Measurements from ENCODE around the gene ZFAND2A.
"Not testable (repeated sequence)": the region's sequence is repeated elsewhere in the genome, so short reads cannot be mapped to it uniquely, and the experiment has no call there.

ZFAND2A gene

DNA sequence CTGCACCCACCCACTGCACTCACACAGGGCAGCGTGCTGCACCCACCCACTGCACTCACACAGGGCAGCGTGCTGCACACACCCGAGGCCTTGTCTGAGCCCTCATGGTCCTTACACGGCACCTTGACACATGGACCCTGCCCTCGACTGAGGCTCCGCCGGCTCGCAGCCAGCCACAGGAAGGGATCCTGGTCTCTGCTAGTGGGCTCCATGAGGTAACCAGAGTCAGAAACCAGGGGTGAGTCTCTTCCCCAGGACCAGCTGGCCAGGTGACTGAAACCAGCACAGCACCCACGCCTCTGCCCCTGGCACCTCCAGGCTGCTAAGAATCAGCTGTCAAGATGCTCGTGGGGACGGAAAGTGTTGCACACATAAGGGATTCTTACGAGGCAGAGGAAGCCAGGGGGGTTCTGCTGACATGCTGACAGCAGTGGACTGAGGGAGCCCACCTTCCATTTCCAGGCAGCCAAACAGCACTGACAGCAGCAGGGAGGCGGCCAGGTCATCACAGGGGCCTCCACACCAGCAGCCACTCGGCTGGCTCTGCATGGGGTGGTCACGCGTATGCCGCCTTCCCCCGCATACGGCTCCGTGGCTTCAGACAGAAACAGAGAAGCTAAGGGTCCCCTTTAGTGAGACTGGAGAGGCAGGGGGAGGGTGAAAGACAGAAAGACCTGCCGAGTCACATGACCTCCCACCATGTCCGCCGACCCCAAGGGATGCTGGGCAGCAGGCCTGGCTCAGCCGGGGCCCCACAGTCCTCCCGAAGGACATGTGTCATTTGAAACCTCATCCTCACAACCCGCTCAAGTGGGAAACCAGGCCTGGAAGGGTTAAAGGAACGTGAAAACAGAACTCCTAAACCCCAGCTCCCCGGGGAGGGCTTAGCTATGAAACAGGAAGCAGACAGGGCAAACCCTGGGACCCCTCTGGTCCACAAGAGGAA is 37.8 kb downstream of the ZFAND2A start:
- no peak for DNase-seq

DNA sequence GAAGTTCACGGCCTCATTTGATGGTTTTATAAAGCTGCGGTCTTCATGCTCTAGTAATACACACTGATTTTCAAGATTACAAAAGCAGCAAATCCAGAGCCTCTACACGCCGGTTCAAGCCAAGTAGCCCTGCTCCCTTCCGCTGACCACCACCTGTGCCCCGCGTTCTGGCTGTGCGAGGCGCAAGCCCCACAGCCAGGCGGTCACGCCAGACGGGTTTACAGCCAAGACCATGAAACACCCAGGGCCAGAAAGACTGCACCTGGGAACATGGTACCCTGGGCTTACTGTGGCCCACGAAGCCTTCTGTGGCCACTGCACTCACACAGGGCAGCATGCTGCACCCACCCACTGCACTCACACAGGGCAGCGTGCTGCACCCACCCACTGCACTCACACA is 38.5 kb downstream of the ZFAND2A start:
- DNase-seq, result no peak

DNA sequence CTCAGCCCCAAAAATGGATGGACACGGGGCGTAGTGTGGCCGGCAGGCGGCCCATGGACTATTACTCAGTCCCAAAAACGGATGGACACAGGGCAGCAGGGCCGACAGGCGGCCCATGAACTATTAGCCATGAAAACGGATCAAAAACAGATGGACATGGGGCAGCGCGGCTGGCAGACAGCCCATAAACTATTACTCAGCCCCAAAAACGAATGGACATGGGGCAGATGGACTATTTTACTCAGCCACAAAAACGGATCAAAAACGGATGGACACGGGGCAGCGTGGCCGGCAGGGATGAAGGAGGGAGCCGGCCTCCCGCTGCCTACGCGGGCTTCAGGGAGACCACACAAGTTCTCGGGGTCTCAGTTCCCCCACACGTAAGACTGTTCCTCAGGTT is 39.2 kb downstream of the ZFAND2A start:
- no peak for DNase-seq

DNA sequence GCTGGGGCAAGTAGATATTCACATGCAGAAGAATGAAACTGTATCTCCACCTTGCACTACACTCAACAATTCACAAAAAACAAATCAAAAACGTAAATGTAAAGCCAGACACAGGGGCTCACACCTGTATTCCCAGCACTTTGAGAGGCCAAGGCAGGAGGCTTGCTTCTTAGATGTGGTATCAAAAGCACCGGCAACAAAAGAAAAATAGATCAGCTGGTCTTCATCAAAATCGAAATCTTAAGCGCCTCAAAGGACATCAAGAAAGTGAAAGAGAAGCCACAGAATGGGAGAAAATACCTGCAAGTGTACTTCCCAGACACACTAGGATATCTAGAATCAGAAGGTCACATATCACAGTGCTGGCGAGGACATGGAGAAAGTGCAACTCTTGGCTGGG is 40.8 kb downstream of the ZFAND2A start:
- DNase-seq, result no peak

DNA sequence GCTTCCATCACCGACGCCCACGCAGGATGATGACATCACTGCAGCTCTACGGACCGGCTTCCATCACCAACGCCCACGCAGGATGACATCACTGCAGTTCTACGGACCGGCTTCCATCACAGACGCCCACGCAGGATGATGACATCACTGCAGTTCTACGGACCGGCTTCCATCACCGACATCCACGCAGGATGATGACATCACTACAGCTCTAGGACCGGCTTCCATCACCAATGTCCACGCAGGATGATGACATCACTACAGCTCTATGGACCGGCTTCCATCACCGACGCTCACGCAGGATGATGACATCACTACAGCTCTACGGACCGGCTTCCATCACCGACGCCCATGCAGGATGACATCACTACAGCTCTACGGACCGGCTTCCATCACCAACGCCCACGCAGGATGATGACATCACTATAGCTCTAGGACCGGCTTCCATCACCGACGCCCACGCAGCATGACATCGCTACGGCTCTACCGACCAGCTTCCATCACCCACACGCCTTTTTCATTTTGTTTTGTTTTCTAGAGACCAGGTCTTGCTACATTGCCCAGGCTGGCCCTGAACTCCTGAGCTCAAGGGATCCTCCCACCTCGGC is 42.6 kb downstream of the ZFAND2A start:
- no peak for DNase-seq

DNA sequence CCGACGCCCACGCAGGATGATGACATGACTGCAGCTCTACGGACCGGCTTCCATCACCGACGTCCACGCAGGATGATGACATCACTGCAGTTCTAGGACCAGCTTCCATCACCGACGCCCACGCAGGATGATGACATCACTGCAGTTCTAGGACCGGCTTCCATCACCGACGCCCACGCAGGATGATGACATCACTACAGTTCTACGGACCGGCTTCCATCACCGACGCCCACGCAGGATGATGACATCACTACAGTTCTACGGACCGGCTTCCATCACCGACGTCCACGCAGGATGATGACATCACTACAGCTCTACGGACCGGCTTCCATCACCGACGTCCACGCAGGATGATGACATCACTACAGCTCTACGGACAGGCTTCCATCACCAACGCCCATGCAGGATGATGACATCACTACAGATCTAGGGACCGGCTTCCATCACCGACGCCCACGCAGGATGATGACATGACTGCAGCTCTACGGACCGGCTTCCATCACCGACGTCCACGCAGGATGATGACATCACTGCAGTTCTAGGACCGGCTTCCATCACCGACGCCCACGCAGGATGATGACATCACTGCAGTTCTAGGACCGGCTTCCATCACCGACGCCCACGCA is 43.5 kb downstream of the ZFAND2A start:
- DNase-seq, result not testable (repeated sequence)

DNA sequence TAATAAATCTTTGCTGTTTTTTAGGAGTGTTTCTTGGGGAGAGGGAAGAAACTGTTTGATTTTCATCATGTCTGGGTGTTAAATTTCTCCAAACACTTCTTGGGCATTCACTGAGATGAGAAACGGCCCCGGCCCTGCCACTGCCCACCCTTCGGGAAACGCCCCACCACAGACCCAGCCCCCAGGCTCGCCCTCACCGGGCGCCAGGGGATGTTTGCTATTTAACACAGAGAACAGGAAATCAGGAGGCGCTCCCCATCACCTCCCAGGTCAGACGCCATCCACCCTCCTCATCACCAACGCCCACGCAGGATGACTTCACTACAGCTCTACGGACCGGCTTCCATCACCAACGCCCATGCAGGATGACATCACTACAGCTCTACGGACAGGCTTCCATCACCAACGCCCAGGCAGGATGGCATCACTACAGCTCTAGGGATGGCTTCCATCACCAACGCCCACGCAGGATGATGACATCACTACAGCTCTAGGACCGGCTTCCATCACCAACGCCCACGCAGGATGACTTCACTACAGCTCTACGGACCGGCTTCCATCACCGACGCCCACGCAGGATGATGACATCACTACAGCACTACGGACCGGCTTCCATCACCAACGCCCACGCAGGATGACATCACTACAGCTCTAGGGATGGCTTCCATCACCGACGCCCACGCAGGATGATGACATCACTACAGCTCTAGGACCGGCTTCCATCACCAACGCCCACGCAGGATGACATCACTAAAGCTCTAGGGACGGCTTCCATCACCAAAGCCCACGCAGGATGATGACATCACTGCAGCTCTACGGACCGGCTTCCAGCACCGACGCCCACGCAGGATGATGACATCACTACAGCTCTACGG is 44.6 kb downstream of the ZFAND2A start:
- not testable (repeated sequence) for DNase-seq

DNA sequence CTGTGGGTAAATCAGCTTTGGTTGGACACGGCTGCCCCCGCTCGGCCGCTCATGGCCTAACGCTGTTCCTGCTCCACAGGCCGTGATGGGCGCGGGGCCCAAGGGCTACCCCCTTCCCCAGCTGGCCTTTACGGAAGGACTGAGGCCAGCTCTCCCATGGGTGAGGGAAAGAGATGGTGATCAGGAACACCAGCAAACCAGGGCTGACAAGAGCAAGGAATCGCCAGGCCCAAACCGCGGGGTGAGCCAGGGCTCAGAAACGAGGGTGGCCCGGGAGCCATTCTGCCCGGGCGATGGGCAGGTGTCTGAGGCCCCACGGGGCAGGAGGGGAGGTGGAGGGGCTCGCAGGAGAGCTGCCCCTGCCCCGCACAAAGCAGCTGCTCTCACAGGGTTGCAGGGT is 45.5 kb downstream of the ZFAND2A start:
- DNase-seq, result no peak

DNA sequence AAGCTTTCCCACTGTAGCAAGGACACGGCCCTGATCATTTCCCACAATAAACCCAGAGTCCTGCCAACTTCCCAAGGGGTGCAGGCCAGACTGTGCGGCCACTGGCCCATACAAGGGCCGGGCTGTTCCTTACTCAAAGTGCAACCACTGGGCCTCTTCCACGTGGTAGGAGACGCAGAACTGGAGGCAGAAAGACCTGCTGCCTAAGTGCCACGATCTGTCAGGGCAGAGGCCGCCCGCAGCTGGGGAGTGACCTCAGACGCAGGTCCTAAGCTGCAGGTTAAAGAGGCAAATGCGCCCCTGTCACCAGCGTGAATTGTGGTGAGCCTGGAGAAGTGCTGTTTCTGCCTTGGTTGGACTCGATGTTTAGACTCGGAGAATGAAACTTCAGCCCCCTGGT is 45.9 kb downstream of the ZFAND2A start:
- DNase-seq, result no peak

DNA sequence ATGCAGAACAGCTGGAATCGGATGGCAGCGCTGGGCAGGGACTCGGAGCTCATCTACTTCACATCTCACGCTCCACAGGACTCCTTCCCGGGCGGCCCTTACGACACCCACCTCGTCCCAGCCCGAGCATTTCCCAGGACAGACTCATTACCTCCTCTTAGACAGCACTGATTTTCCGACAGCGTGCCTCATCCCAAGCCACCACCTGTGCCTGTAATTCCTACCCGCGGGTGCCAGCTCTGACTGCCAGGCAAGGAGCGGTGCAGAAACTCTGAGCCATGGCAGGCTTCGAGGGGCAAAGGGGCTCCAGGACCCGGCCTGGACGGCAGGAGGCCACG is 46.5 kb downstream of the ZFAND2A start:
- DNase-seq, result no peak

DNA sequence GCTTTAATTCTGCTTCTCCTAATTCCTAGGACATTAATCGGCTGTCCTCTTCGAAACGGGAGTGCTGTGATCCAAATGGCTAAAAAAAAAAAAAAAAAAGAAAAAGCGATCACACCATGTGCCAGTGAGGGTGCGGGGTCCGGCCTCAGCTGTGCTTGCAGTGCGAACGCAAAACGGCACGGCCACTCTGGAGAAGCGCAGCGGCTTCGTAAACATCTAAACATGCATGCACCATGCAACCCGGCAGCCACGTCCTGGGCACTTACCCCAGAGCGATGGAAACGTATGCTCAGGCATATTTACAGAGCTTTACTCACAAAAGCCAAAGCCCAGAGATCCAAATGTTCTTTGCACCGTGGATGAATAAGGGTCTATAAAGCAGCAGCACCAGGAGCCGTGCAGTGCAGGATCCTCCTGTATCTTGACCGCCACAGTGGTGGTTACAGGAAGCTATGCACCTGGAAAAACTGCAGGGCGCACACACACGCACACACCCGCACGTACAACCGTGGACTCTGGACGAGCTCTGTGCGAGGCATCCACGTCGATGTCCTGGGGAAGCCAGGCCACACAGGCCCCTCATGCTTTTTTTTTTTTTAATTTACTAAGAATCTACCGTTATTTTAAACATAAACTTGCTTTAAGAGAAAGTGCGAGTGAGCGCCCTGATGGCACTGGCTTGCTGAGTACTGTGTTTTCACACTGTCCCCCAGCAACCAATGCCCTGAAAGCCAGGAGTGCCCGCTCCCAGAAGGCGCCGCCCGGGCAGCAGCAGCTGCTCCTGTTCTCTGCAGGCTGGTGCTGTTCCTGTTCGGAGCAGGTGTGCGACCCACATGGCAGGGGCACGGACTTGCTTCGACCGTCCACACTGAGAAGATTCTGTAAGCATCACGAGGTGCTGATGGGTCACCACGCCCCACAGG is 47.1 kb downstream of the ZFAND2A start:
- DNase-seq, result no peak

DNA sequence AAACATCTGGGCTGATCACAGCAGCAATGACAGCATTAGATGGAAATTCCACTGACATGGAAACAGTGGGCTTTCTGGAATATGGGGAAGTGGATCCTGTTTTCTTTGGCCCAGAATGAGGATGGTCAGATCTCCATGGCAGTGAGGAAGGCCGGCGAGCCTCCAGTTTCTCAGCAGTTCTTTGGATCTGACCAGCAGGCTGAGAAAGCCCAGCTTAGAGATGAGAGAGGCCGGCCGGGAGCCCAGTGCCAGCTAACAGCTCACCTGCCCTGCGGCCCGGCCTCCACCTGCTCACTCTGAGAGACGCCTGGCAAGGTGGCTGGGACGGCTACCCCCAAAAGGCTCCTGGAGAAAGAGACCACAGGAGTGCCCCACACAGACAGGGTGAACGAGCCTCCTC is 47.9 kb downstream of the ZFAND2A start:
- no peak for DNase-seq

DNA sequence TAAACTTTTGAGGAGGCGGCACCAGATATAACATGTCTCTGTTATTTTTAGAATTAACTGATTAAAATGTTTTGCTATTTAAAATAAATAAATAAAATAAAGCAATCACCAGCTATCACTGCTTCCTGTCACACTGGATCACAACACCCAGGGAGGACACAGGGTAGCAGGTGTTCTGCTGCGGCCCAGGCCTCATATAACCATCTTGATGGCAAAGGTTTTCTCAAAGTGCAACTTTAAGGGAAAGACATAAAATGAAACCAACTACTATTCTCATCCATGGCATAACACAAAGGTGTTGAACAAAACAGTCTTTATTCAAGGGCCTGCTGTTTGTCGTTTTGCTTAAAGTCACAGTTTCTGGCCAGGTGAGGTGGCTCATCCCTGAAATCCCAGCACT is 48.8 kb downstream of the ZFAND2A start:
- DNase-seq, result no peak

DNA sequence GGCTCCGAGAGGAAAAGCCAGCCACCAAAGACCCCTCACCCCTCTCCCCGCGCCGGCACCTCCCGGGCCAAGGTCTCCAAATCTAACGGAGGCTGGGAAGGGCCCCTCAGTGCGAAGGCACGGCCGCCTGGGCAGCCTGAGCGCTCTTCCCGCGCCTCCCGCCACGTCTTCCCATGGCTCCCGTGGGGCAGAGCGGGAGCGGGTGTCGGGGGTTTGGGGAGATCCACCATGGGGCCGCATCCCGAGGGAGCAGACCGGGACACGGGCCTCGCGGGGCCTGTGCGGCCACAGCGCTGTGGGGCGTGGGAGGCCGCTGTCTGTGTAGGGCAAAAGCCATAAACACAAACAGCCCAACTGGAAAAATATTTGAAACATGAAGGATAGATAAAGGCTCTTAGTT is 49.6 kb downstream of the ZFAND2A start:
- DNase-seq, result no peak

DNA sequence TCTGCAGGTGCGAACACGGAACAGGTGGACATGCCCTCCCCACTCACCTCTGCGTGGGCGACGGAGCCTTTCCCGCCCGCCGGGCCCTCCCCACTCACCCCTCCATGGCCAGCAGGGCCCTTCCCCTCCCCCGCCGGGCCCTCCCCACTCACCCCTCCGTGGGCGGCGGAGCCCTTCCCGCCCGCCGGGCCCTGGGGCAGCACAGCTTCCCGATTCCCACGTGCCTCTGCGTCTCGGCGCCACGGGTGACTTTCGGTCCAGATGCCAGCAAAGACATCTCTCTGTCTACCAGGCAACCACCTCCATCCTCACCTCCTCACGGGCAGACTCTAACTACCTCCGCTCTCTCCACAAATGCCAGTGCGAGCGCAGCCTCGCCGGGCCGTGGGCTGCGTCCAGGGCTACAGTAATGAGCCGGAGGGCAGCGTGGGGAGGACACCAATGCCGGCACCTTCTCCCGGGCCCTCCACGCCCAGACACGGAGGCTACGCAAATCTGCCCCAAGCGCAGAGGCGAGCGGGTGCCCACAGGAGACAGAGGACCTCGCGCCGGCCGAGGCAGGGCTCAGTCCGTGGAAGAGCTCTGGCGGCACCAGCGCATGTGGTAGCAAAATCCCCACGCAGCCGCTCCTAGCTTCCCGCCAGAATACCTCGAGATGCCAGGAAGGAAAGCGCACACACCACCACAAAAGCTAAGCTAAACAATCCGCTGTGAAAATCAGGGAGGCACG is 50.2 kb downstream of the ZFAND2A start:
- no peak for DNase-seq

DNA sequence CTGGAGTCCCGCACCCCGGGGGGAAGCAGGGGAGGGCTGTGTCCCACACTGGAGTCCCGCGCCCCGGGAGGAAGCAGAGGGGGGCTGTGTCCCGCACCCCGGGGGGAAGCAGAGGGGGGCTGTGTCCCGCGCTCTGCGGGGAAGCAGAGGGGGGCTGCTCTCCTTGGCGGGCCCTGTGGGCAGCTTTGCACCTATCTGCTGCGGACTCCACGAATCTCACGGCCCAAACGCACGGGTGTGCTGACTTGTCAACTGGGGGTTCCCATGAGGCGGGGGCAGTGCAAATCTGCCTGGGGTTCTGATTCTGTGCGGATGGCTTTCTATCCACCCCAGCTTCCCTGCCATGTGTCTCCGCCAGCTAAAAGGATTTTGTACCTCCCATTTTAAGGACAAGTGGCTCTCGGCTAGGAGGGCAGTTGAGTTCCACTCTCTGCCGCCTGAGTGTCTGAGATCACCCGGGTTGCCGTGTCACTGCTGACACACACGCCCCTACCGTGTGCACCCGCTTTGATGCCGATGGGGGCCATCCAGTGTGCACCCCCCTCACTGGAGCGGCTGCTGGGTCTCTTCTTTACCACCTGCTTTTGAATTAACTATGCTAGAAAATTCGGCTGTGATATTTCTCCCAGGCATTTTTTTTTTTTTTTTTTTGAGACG is 51.6 kb downstream of the ZFAND2A start:
- DNase-seq, result no peak

DNA sequence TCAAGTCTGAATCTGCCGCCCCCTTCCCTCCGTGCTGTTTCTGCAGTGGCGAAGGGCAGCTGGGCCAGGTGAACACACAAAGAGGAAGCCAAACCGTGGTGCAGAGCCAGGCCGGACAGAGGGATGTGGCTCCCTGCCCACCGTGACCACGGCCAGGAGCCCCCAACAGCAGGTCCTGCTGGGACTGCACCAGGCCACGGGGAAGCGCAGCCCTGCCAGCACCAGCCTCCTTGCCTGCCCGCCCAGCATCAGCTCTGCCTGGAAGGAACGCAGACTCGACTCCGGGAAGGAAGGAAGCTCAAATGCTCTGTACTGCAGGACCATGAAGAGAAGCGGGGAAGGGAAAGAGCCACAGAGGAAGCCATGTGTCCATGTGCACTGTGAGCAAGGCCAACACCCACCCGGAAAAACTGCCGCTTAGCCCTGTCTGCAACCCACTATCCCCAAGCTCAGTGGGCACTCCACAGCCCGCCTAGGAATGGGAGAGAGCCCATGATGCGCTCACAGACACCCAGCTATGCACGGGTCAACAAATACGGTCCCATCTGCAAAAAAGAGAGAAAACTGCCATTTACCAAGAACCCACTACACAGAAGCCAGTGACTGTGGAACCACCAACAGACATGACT is 53.1 kb downstream of the ZFAND2A start:
- DNase-seq, result no peak

DNA sequence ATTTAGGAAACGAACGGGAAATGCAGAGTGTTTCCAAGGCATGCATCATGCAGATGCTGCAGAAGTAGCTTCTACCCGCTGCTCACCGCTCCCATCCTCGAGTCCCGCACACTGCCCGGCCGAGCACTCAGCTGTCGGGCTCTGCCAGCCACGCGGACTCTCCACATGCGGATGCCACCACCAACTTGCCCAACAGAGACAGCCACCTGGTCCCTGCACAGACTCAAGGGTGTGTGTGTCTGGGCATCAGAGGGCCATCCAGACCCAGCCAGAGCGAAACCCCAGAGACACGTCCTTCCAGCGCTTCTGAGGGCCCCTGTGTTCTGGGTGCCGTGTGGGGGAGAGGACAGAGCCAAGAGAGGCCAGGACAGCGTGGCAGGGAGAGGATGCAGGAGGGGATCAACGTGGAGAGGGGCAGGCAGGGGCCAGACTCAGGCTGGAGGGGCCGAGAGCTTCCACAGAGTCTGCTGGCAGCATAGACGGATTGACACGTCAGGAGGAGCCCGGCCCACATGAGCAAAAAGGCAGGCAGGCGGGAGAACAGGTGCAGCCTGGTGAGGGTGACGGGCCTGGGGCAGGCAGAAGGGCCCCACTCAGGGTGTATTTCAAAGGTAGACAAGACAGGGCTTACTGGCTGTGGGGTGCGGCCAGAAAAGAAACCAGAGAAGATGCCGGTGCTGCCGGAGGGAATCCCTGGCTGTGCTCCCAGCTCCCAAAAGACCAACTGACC is 53.8 kb downstream of the ZFAND2A start:
- DNase-seq, result no peak

DNA sequence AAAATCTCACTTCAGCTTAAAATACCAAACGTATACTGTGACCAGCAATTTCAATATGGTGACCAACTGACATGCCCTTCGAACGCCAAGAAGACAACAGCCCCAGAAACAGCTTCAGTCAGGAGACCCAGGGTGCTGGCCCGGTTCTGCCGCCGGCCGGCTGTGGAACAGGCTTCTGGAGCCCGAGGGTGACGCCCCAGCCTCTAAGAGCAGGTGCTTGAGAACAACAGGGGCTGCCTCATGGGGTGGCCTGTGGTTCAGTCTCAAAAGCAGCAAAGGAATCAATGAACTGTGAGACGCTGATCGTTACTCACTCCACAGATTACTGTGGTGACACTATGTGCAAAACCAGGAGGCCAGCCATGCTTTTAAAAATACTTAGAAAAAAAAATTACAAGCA is 54.8 kb downstream of the ZFAND2A start:
- DNase-seq, result no peak

Data from fibroblast of upper back skin (primary cell).